Epithelial cell of prostate (primary cell): ENCODE data around the gene SLC17A7.

ENCODE experiments used
- DNase-seq: peaks from one replicate; pipeline ENCODE4 v3.0.0-alpha.2; 2011; ENCODE audit warnings: low read depth, low spot score
- H3K27ac ChIP-seq: fragments of 450-650 bp; 2 replicates; pipeline ENCODE4 v1.5.1; 2017; ENCODE audit warnings: mild to moderate bottlenecking

Gene SLC17A7

DNA sequence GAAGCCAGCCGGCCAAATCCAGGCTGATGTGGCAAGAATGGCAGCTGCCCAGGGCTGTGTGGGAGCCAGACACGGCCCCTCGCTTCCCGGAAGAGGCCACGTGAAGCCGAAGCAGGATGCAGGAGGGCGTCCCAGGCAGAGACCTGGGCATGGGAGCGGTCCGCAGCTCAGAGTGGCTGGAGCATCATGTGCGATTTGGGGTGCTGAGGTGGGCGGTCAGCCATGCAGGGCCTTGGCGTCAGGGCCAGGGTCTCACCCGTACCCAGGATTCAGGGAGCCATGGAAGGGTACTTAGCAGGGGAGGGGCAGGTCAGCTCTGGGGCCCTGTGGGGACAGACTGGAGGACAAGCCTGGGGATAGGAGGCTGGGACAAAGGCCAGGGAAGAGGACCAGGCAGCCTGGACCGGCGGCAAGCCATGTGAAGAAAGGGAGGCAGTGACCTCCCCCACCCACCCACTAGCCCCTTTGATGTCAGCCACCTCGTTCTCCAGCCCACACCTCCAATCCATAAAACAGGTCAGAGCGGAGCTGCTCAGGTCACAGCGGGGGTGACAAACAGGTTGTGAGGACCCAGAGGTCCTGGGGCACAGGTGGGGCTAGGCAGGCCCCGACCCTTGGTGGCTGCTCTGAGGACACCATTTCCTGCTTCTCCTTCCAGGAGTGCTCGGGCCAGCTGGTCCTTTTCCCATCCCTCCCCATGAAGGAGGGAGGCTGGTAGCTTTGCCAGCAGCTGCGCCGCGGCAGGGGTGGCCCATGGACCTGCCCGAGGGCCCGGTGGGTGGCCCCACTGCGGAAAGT, 51.0 kb downstream of the SLC17A7 start:
- no peak for DNase-seq
- H3K27ac ChIP-seq = no peak overlapping the region

DNA sequence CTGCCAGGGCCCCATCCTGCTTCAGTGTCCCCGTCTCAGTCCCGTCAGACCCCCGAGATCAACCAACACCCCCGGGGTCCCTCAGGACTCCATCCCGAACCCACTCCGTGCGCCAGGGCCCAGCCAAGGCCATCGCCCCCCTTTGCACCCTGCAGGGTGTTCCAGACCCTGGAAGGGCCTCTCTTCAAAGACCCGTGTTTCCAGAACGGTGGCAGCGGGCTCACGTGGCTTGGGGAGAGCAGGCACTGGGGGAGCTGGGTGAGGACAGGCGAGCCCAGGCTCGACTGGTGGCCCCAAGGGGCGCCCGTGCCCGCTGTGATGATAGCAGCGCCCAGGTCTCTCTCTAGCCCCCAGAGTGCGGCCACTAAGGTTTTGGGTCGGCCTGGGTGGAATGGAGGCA, 51.9 kb downstream of the SLC17A7 start:
- no peak for DNase-seq
- no peak overlapping the region for H3K27ac ChIP-seq

DNA sequence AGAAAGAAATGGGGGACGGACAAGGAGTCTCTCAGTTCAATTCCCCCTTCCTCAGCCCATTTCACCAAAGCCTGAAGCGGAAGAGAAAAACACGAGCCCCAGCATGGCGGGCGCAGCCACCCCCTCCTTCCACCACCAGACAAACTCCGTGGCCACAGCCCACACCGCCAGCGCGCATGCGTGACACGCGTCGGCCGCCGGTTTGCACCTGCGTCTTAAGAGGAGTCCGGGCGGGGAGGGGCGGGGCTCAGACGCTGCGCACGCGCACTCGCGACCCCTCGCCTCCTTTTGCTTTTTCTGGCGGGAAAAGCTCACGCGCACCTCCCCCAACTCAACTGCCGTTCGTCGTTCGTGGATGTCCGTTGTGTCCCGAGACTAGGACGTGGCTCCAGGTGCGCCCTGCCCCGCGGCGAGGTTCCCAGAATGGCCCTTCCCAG, 53.4 kb downstream of the SLC17A7 start, which contains the start of gene KASH5:
Gene KASH5, plus strand, starts transcription at position 314 of the 437 bp plus-strand sequence. CDS start 2,635 bp downstream, outside the sequence.
- DNase-seq = no peak
- no peak within 1 kb of the TSS for H3K27ac ChIP-seq

DNA sequence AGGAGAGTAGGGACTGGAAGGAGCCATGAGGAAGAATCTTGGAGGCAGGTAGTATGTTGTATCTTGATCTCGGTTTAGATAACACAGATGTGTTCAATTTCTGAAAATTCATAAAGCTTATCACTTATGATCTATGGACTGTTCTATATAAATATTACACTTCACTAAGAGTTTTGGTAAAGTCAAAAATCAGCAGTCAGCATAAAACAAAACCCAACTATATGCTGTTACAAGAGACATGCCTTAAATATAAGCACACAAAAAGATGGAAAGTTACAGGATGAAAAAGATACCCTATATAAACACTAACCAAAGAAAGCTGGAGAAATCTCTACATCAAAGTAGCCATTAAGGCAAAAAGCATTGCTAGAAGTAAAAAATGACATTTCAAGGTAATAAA, 57.7 kb downstream of the SLC17A7 start:
- no peak overlapping the region for H3K27ac ChIP-seq

DNA sequence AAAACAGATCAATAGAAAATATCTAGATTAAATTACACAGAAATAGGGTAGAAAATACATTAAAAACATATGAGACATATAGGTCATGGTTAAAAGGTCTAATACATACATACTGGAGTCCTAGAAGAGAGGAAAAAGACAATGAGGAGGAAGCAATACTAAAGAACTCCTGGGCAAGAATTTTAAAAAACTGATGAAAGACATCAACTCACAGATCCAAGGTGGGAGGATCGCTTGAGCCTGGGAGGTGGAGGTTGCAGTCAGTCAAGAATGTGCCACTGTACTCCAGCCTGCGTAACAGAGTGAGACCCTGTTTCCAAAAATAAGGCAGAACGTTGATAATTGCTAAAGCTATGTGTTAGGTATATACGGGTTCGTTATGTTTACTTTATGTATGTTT, 58.7 kb downstream of the SLC17A7 start:
- H3K27ac ChIP-seq = no peak overlapping the region
- no peak for DNase-seq

More for the DNA sequence above, 57.7 kb downstream of the SLC17A7 start:
- DNase-seq = no peak

DNA sequence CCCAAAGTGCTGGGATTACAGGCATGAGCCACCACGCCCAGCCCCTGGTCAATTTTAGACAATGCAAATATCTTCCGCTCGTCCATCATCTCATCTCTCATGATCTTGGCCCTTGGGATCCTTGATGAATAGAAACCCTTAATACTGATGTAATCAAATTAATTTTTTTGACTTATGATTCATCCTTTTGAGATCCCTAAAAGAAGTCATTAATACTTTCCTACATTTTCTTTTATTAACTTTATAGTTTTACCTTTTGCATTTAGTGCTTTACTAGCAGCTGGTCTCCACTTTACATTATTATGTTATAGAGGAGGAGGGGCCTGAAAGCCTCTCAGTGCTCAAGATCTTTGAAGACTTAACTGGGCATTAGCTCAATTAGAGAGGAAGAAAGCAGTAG, 60.9 kb downstream of the SLC17A7 start:
- DNase-seq = no peak

More for the DNA sequence above, 60.9 kb downstream of the SLC17A7 start:
- no peak overlapping the region for H3K27ac ChIP-seq
